ENCODE measurements around the gene ABR. TPM values are rescaled to one million over a fixed set of nuclear protein-coding genes. Genes with fewer than 3 reads are reported as not detected.

ABR gene
- total RNA-seq, 4 donors from 2014 or later: 286 to 1,099 (median 522) TPM

- no peaks in the 10 kb centered on the region for H3K9me3 ChIP-seq
- intact Hi-C loops (cut with DNase I; ENCODE audit: low total_unique reads) (no loop called here), in situ Hi-C loops (cut with MboI; ENCODE audit: low pct_ligation_motif_present in 1 of 4, low pct_unique_long_range_greater_than_20kb in 1 of 4, low sequenced_read_pairs in 3 of 4) (no loop called here)
- no peak for TF ChIP-seq CTCF (IDR thresholded peaks at IDR 0.05)
- H3K4me3 ChIP-seq: no peak overlapping the region
- 89 to 100% methylated on average over 4 to 9 of the region's 9 CpGs for WGBS, 2 donors (ENCODE audit: low coverage in 1 of 2)
- peaks cover 0 to 8% (median 0%) of the 10 kb centered on the region in 4 donors for H3K4me1 ChIP-seq
- no peak overlapping the region for H3K27ac ChIP-seq
- DNase-seq: no peak
- H3K36me3 ChIP-seq: no peaks in the 10 kb centered on the region
- H3K27me3 ChIP-seq: no peaks in the 10 kb centered on the region
Observed at GRCh38 chr17:1146561-1147265, 33.1 kb downstream of the ABR start.

- no peak overlapping the region for H3K27ac ChIP-seq
- H3K9me3 ChIP-seq: no peaks in the 10 kb centered on the region
- DNase-seq: no peak
- H3K27me3 ChIP-seq: no peaks in the 10 kb centered on the region
- H3K4me1 ChIP-seq: peaks cover 0 to 8% (median 0%) of the 10 kb centered on the region in 4 donors
- in situ Hi-C loops (cut with MboI; ENCODE audit: low pct_ligation_motif_present in 1 of 4, low pct_unique_long_range_greater_than_20kb in 1 of 4, low sequenced_read_pairs in 3 of 4) (no loop called here), intact Hi-C loops (cut with DNase I; ENCODE audit: low total_unique reads) (no loop called here)
- H3K4me3 ChIP-seq: no peak overlapping the region
- no peaks in the 10 kb centered on the region for H3K36me3 ChIP-seq
- 83 to 90% methylated on average over 3 to 14 of the region's 14 CpGs for WGBS, 2 donors (ENCODE audit: low coverage in 1 of 2)
- TF ChIP-seq POLR2AphosphoS5 (IDR thresholded peaks at IDR 0.05): no peak
- no peak for TF ChIP-seq POLR2A (IDR thresholded peaks at IDR 0.05)
Observed at GRCh38 chr17:1145311-1145986, 34.3 kb downstream of the ABR start.

- Histone ChIP-seq H3K27me3 (no peaks in the 10 kb centered on the region), H3K4me3 (no peak overlapping the region), H3K27ac (no peak overlapping the region), H3K9me3 (no peaks in the 10 kb centered on the region), H3K36me3 (no peaks in the 10 kb centered on the region), H3K4me1 (peaks cover 0 to 8% (median 0%) of the 10 kb centered on the region in 4 donors)
- intact Hi-C loops (cut with DNase I; ENCODE audit: low total_unique reads) (no loop called here), in situ Hi-C loops (cut with MboI; ENCODE audit: low pct_ligation_motif_present in 1 of 4, low pct_unique_long_range_greater_than_20kb in 1 of 4, low sequenced_read_pairs in 3 of 4) (no loop called here)
- no peak for DNase-seq
- TF ChIP-seq CTCF (IDR thresholded peaks at IDR 0.05): no peak
- no peak for TF ChIP-seq EP300 (IDR thresholded peaks at IDR 0.05; ENCODE audit: low read depth)
- TF ChIP-seq POLR2A (IDR thresholded peaks at IDR 0.05): no peak
- no peak for TF ChIP-seq POLR2AphosphoS5 (IDR thresholded peaks at IDR 0.05)
- 90 to 93% methylated on average over 7 to 17 of the region's 17 CpGs for WGBS, 2 donors (ENCODE audit: low coverage in 1 of 2)
Observed at GRCh38 chr17:1144162-1144561, 35.6 kb downstream of the ABR start.

- intact Hi-C loops (cut with DNase I; ENCODE audit: low total_unique reads): no loop called here
- H3K4me1 ChIP-seq: peaks cover 0 to 8% (median 0%) of the 10 kb centered on the region in 4 donors
- no peak for TF ChIP-seq POLR2AphosphoS5 (IDR thresholded peaks at IDR 0.05)
- TF ChIP-seq EP300 (IDR thresholded peaks at IDR 0.05; ENCODE audit: low read depth): no peak
- no peak for TF ChIP-seq CTCF (IDR thresholded peaks at IDR 0.05)
- TF ChIP-seq POLR2A (IDR thresholded peaks at IDR 0.05): no peak
- H3K36me3 ChIP-seq: no peaks in the 10 kb centered on the region
- no peak overlapping the region for H3K4me3 ChIP-seq
- H3K9me3 ChIP-seq: no peaks in the 10 kb centered on the region
- DNase-seq: no peak
- WGBS, 2 donors (ENCODE audit: low coverage in 1 of 2): 69% methylated on average over 10 of the region's 10 CpGs; no CpG with 5 or more reads in 1 of the 2 donors
- H3K27ac ChIP-seq: no peak overlapping the region
- H3K27me3 ChIP-seq: no peaks in the 10 kb centered on the region
- in situ Hi-C loops (cut with MboI; ENCODE audit: low pct_ligation_motif_present in 1 of 4, low pct_unique_long_range_greater_than_20kb in 1 of 4, low sequenced_read_pairs in 3 of 4): no loop called here
Observed at GRCh38 chr17:1143573-1143972, 36.2 kb downstream of the ABR start.

Data from transverse colon (tissue), 4 donors.